IMR-90 (cell line): Measurements from ENCODE around the gene MID1. TPM values are rescaled to one million over a fixed set of nuclear protein-coding genes. Genes with fewer than 3 reads are reported as not detected.

Experiments used
- ATAC-seq: fragments of 200-7000 bp; cut with Tn5 transposase; 2 replicates; pipeline ENCODE4 v1.9.1; 2020; ENCODE audit warnings: low read depth, mild to moderate bottlenecking, moderate library complexity
- BruUV-seq: library from RNA; stranded (reverse); fragments of 400-500 nt; replicated peaks from 2 replicates; lab custom pipeline; 2021; lab: Mats Ljungman, UMichigan
- CTCF ChIA-PET: fragments of 300-600 bp; formaldehyde crosslinking; extraction: SDS; loops from one replicate; lab custom pipeline; 2021; ENCODE audit warnings: antibody characterized with exemption; lab: Yijun Ruan, JAX
- POLR2A ChIA-PET: fragments of 300-600 bp; sonication (Branson Sonifier 250); formaldehyde crosslinking; loops from one replicate; lab custom pipeline; 2022; ENCODE audit warnings: antibody characterized with exemption; ENCODE audit not compliant: unreplicated experiment; lab: Charles Lee
- DNase-seq: peaks from one replicate; pipeline ENCODE4 v3.0.0; 2013
- H2AFZ ChIP-seq: replicated peaks from 2 replicates; pipeline ENCODE3; 2013; ENCODE audit warnings: low read length, mild to moderate bottlenecking; ENCODE audit not compliant: poor library complexity
- H2AK5ac ChIP-seq: 2 replicates; pipeline ENCODE4 v1.6.1; 2013; ENCODE audit warnings: low read depth, low read length, inconsistent platforms
- H2AK9ac ChIP-seq: replicated peaks from 2 replicates; pipeline ENCODE3; 2013; ENCODE audit warnings: mild to moderate bottlenecking, low read depth, low read length, moderate library complexity; ENCODE audit not compliant: poor library complexity
- H2BK120ac ChIP-seq: 2 replicates; pipeline ENCODE4 v1.6.1; 2013; ENCODE audit warnings: low read depth, low read length, inconsistent platforms
- H2BK15ac ChIP-seq: 3 replicates; pipeline ENCODE4 v1.6.1; 2013; ENCODE audit warnings: low read depth, low read length, inconsistent platforms
- H2BK20ac ChIP-seq: 2 replicates; pipeline ENCODE4 v1.6.1; 2013; ENCODE audit warnings: low read depth, mild to moderate bottlenecking, inconsistent platforms, low read length, moderate library complexity
- H2BK5ac ChIP-seq: 2 replicates; pipeline ENCODE4 v1.6.1; 2013; ENCODE audit warnings: mild to moderate bottlenecking, low read depth, low read length, inconsistent platforms; ENCODE audit not compliant: poor library complexity, severe bottlenecking
- H3K14ac ChIP-seq: replicated peaks from 2 replicates; pipeline ENCODE4 v1.6.1; 2013; ENCODE audit warnings: low read depth, low read length, inconsistent platforms
- H3K18ac ChIP-seq: 2 replicates; pipeline ENCODE4 v1.6.1; 2013; ENCODE audit warnings: low read depth, low read length, control low read depth
- H3K23ac ChIP-seq: 2 replicates; pipeline ENCODE4 v1.6.1; 2013; ENCODE audit warnings: low read depth, low read length, inconsistent platforms
- H3K27ac ChIP-seq: 2 replicates; pipeline ENCODE4 v1.5.1; 2013; ENCODE audit warnings: mild to moderate bottlenecking, control low read depth, low read length; ENCODE audit not compliant: insufficient read depth
- H3K27me3 ChIP-seq: 2 replicates; pipeline ENCODE4 v1.6.1; 2013; ENCODE audit warnings: low read length; ENCODE audit not compliant: control insufficient read depth, insufficient read depth
- H3K36me3 ChIP-seq: 2 replicates; pipeline ENCODE4 v1.6.1; 2013; ENCODE audit warnings: low read length, mixed read lengths; ENCODE audit not compliant: control insufficient read depth, insufficient read depth
- H3K4ac ChIP-seq: 2 replicates; pipeline ENCODE4 v1.6.1; 2013; ENCODE audit warnings: low read depth, low read length, inconsistent platforms
- H3K4me1 ChIP-seq: 2 replicates; pipeline ENCODE4 v1.6.1; 2013; ENCODE audit warnings: low read length, mixed read lengths; ENCODE audit not compliant: control insufficient read depth, insufficient read depth
- H3K4me2 ChIP-seq: 2 replicates; pipeline ENCODE4 v1.6.1; 2013; ENCODE audit warnings: low read depth, mild to moderate bottlenecking, control low read depth, low read length, moderate library complexity
- H3K4me3 ChIP-seq: 2 replicates; pipeline ENCODE4 v1.5.1; 2013; ENCODE audit warnings: low read depth, mild to moderate bottlenecking, control low read depth, low read length, moderate library complexity; ENCODE audit not compliant: insufficient read depth
- H3K56ac ChIP-seq: 2 replicates; pipeline ENCODE4 v1.6.1; 2013; ENCODE audit warnings: low read length, inconsistent platforms; ENCODE audit not compliant: insufficient read depth; ENCODE audit errors: extremely low read depth
- H3K79me1 ChIP-seq, 2 experiments: 2 replicates each; pipeline ENCODE4 v1.6.1; 2013; ENCODE audit warnings: low read length in 2 of 2, inconsistent platforms in 1 of 2, low read depth in 1 of 2
- H3K9ac ChIP-seq: 2 replicates; pipeline ENCODE4 v1.6.1; 2013; ENCODE audit warnings: low read depth, low read length, control low read depth
- H3K9me1 ChIP-seq: 2 replicates; pipeline ENCODE4 v1.6.1; 2013; ENCODE audit warnings: low read length, inconsistent platforms; ENCODE audit not compliant: insufficient read depth
- H3K9me3 ChIP-seq: 2 replicates; pipeline ENCODE4 v1.6.1; 2013; ENCODE audit warnings: low read length; ENCODE audit not compliant: control insufficient read depth, insufficient read depth
- H4K20me1 ChIP-seq: 2 replicates; pipeline ENCODE4 v1.6.1; 2013; ENCODE audit warnings: low read length, inconsistent platforms; ENCODE audit not compliant: insufficient read depth
- H4K5ac ChIP-seq: 2 replicates; pipeline ENCODE4 v1.6.1; 2013; ENCODE audit warnings: mild to moderate bottlenecking, low read depth, low read length, control low read depth
- H4K8ac ChIP-seq, 2 experiments: 2 replicates each; pipeline ENCODE4 v1.6.1; 2013; ENCODE audit warnings: low read depth in 2 of 2, low read length in 2 of 2, control low read depth in 1 of 2, inconsistent platforms in 1 of 2
- H4K91ac ChIP-seq: 2 replicates; pipeline ENCODE4 v1.6.1; 2013; ENCODE audit warnings: low read depth, low read length, inconsistent platforms; ENCODE audit not compliant: insufficient read depth
- BHLHE40 ChIP-seq: fragments of 150-350 bp; IDR thresholded peaks from 2 replicates; pipeline ENCODE4 v1.6.1; 2016; ENCODE audit warnings: mild to moderate bottlenecking, low read depth, low read length
- FOS ChIP-seq: fragments of 150-350 bp; IDR thresholded peaks from 2 replicates; pipeline ENCODE4 v1.6.1; 2016; ENCODE audit warnings: low read depth, low read length
- MAZ ChIP-seq: IDR thresholded peaks from 2 replicates; pipeline ENCODE4 v1.6.1; 2012; ENCODE audit warnings: low read depth, mild to moderate bottlenecking, low read length, improper control_type of control experiment, moderate library complexity, borderline replicate concordance
- POLR2A ChIP-seq: IDR thresholded peaks from 2 replicates; pipeline ENCODE4 v1.6.1; 2012; ENCODE audit warnings: mild to moderate bottlenecking, low read depth, low read length
- RCOR1 ChIP-seq: IDR thresholded peaks from 2 replicates; pipeline ENCODE4 v1.6.1; 2012; ENCODE audit warnings: mild to moderate bottlenecking, low read length, improper control_type of control experiment; ENCODE audit not compliant: insufficient replicate concordance
- RFX5 ChIP-seq: IDR thresholded peaks from 2 replicates; pipeline ENCODE4 v1.8.0; 2012; ENCODE audit warnings: low read depth, mild to moderate bottlenecking, low read length, moderate library complexity
- WGBS, 2 experiments: methylation state at CpG; one replicate each; pipeline versions ENCODE4 v1.1.5 to v1.1.7; 2013; ENCODE audit warnings: missing lambda C conversion rate in 2 of 2; ENCODE audit not compliant: insufficient read length in 1 of 2; ENCODE audit errors: extremely low coverage in 2 of 2; 5-methylcytosine and 5-hydroxymethylcytosine counted together
- dilution Hi-C: fragments of 300-500 bp; cut with HindIII; formaldehyde crosslinking; loops from one replicate; pipeline ENCODE4 v1.14.3; 2018; ENCODE audit warnings: low sequenced_read_pairs; ENCODE audit not compliant: unreplicated experiment
- in situ Hi-C: fragments of 300-500 bp; cut with MboI; formaldehyde crosslinking; loops from 3 replicates; pipeline ENCODE4 v1.14.3; 2019; ENCODE audit warnings: low sequenced_read_pairs, inconsistent platforms, mixed read lengths
- intact Hi-C: fragments of 100-400 bp; cut with micrococcal nuclease; formaldehyde crosslinking; loops from 2 replicates; pipeline ENCODE4 v1.10.0; 2022
- polyA plus RNA-seq, 3 experiments: library from polyadenylated mRNA; depleted of rRNA; stranded (reverse); fragments of >200 nt; gene quantifications; 2 replicates each; pipeline ENCODE4 v1.2.3, GENCODE V29; 2012; ENCODE audit warnings: low replicate concordance in 1 of 3
- total RNA-seq: library from RNA; depleted of rRNA; stranded (reverse); fragments of >200 nt; gene quantifications from 2 replicates; pipeline ENCODE4 v1.2.3, GENCODE V29; 2012
- TF ChIP-seq, protein P1 (sequence below): conservative IDR thresholded peaks from 2 replicates; pipeline ENCODE4 v1.5.1; 2012; ENCODE audit warnings: mild to moderate bottlenecking, low read depth, low read length, improper control_type of control experiment
- TF ChIP-seq, protein P2 (sequence below): fragments of 150-350 bp; IDR thresholded peaks from 2 replicates; pipeline ENCODE4 v1.6.1; 2017; ENCODE audit warnings: mild to moderate bottlenecking, antibody characterized with exemption, low read length, low read depth
- TF ChIP-seq, protein P3 (sequence below): fragments of 150-350 bp; IDR thresholded peaks from 2 replicates; pipeline ENCODE4 v1.6.1; 2016; ENCODE audit warnings: low read depth, mild to moderate bottlenecking, low read length, moderate library complexity, borderline replicate concordance

Gene MID1
- total and polyA plus RNA-seq, 2 of the 4 experiments (the other 2 are of a cell fraction): 37.2 to 106 TPM

DNA sequence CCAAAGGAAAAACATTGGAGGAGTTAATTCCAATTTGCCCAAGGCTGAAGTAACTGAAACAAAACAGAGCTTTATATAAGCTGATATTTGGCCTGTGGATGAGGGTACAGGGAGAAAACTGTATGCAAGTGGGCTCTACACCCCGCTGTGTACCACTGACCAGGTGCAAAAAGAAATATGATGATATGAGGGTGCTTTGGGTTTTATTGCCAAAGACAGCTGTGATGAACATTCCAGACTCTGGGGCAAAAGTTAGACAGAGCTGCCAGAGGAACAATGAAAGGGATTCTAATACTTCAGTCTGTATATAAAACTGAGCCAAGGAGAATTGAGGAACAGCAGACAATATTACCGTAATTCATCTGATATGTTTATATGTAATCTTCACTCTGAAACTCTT lies 117.4 kb downstream of the MID1 start:
- Histone ChIP-seq H3K14ac (no peak overlapping the region), H4K8ac (no peak overlapping the region), H3K23ac (no peak overlapping the region), H4K5ac (no peak overlapping the region), H3K18ac (no peak overlapping the region), H3K4me3 (no peak overlapping the region), H3K9ac (no peak overlapping the region), H3K27me3 (no peaks in the 10 kb centered on the region), H3K4ac (no peak overlapping the region), H4K91ac (no peak overlapping the region), H2AK9ac (no peak overlapping the region), H3K36me3 (no peaks in the 10 kb centered on the region), H3K27ac (no peak overlapping the region), H2BK15ac (no peak overlapping the region), H2BK5ac (no peak overlapping the region), H2BK120ac (no peak overlapping the region), H3K56ac (no peak overlapping the region), H3K4me1 (no peaks in the 10 kb centered on the region; the same call in 1 of the 2 replicates), H4K20me1 (no peaks in the 10 kb centered on the region), H3K9me1 (no peaks in the 10 kb centered on the region; the same call in 1 of the 2 replicates), H2AFZ (no peak overlapping the region), H3K4me2 (no peak overlapping the region), H3K79me1 (peaks cover 5 to 6% of the 10 kb centered on the region in 2 experiments; a peak in 2 of 4 replicates), H2AK5ac (no peak overlapping the region), H2BK20ac (no peak overlapping the region), H3K9me3 (peaks cover 2% of the 10 kb centered on the region; the same call in 1 of the 2 replicates)
- DNase-seq: no peak
- intact Hi-C loops: no loop called here
- TF ChIP-seq MAZ (no peak), RFX5 (no peak), RCOR1 (no peak), BHLHE40 (no peak), FOS (no peak), POLR2A (no peak)
- TF ChIP-seq, protein P1, sequence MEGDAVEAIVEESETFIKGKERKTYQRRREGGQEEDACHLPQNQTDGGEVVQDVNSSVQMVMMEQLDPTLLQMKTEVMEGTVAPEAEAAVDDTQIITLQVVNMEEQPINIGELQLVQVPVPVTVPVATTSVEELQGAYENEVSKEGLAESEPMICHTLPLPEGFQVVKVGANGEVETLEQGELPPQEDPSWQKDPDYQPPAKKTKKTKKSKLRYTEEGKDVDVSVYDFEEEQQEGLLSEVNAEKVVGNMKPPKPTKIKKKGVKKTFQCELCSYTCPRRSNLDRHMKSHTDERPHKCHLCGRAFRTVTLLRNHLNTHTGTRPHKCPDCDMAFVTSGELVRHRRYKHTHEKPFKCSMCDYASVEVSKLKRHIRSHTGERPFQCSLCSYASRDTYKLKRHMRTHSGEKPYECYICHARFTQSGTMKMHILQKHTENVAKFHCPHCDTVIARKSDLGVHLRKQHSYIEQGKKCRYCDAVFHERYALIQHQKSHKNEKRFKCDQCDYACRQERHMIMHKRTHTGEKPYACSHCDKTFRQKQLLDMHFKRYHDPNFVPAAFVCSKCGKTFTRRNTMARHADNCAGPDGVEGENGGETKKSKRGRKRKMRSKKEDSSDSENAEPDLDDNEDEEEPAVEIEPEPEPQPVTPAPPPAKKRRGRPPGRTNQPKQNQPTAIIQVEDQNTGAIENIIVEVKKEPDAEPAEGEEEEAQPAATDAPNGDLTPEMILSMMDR: no peak
- TF ChIP-seq, protein P2, sequence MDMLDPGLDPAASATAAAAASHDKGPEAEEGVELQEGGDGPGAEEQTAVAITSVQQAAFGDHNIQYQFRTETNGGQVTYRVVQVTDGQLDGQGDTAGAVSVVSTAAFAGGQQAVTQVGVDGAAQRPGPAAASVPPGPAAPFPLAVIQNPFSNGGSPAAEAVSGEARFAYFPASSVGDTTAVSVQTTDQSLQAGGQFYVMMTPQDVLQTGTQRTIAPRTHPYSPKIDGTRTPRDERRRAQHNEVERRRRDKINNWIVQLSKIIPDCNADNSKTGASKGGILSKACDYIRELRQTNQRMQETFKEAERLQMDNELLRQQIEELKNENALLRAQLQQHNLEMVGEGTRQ: no peak
- TF ChIP-seq, protein P3, sequence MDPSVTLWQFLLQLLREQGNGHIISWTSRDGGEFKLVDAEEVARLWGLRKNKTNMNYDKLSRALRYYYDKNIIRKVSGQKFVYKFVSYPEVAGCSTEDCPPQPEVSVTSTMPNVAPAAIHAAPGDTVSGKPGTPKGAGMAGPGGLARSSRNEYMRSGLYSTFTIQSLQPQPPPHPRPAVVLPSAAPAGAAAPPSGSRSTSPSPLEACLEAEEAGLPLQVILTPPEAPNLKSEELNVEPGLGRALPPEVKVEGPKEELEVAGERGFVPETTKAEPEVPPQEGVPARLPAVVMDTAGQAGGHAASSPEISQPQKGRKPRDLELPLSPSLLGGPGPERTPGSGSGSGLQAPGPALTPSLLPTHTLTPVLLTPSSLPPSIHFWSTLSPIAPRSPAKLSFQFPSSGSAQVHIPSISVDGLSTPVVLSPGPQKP: no peak
- ChIA-PET CTCF (no interaction called here), POLR2A (no interaction called here)
- WGBS, 2 experiments: no CpG with 5 or more reads among the region's 2 CpGs
- in situ Hi-C loops: no loop called here
- no peak for ATAC-seq
- dilution Hi-C loops: no loop called here
- no TSS peak for BruUV-seq
